Stimulated activated CD8-positive, alpha-beta memory T cell treated with anti-CD3 and anti-CD28 coated beads, Interleukin-15, amount 100 ng/mL, for 4 hours (primary cell): Measurements from ENCODE around the gene ZCCHC9.
A peak's percentile ranks its signal among the peaks of the same experiment; 100 is the strongest.
"Not testable (repeated sequence)": the region's sequence is repeated elsewhere in the genome, so short reads cannot be mapped to it uniquely, and the experiment has no call there.

Experiments used
- DNase-seq, 2 donors: peaks; one replicate each; pipeline ENCODE4 v3.0.0-alpha.2; 2020; ENCODE audit warnings: low read depth in 2 of 2

The ZCCHC9 gene

DNA sequence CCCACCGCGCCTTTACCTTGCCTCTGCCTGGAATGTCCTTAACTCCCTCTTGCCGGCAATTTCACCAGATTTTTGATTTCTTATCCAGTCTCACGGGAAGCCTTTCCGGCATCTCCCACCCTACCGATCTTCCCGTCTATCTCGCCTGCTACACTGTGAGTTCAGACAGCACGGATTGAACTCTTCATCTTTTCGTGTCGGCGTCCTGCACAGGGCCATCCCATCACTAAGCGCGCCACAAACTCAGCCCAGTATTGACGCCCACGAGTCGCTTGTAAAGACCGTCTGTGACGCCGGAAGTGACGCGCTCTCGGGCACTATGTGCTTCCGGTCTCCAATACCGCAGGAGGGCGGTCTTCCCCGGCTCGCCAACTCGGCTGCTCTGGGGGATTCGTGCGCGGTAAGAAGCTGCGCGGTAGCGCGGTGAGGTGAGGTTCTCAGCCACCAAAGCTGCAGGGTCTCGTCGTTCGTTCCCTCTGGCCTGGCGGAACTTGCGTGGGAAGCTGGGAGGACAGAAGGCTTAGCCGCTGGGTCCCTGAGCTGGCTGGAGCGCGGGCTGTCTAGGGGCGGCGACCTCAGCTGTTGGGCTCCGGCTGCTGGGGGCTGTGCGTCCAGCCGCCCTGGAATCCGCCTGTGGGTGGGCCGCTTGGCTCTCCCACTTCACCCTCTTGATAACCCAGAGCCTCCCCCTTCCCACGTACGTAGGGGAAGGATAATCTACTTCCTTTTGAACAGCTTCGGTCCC, at the start of gene ZCCHC9:
Gene ZCCHC9 (plus strand): TSS at position 317 of the 745 bp plus-strand sequence. CDS start 3,171 bp downstream, outside the sequence.
- peak; percentile 82 to 86 for DNase-seq

- DNase-seq = no peak
Measured at GRCh38 chr5:81251922-81252321, 49.5 kb upstream of the ZCCHC9 start.

GRCh38 chr5:81252904-81253303, 48.5 kb upstream of the ZCCHC9 start:
- no peak for DNase-seq

- DNase-seq = no peak
Measured at GRCh38 chr5:81253875-81254274, 47.5 kb upstream of the ZCCHC9 start.

- no peak for DNase-seq
Measured at GRCh38 chr5:81254886-81255559, 46.4 kb upstream of the ZCCHC9 start.

- DNase-seq = no peak
Measured at GRCh38 chr5:81256766-81257165, 44.6 kb upstream of the ZCCHC9 start.

GRCh38 chr5:81262796-81263195, 38.6 kb upstream of the ZCCHC9 start:
- not testable (repeated sequence) for DNase-seq

GRCh38 chr5:81265101-81265500, 36.3 kb upstream of the ZCCHC9 start:
- DNase-seq = no peak

DNA sequence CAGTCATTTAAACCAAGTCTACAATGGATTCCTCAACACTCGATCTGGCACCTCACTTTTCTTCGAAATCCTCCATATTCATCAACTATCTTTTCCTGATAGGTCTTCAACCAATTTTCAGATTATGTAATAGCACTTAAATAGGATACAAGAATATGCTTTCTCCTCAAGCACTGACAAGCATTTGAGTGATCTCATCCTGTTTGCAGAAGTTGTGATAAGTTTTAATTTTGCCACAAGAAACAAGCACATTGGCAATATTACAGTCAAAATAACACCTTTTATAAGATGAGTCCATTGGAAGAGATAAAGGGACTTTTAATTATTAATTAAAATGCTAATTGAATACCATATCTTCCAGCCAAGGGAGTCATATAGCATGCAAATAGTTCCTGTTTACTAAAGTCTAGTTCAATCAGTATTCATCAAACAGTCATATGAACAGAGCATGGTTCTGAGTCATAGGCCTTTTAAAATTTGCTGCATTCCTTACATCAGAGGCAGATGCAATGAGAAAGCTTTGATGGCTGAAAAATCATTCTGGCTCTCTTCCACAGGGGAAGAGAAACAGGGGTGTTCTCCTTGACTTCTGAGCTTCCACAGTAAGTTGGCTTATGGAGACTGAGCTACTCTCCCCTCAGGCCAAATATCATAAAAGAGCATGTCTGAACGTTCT, 32.7 kb upstream of the ZCCHC9 start:
- no peak for DNase-seq

- no peak for DNase-seq
Measured at GRCh38 chr5:81269751-81270393, 31.5 kb upstream of the ZCCHC9 start.

DNA sequence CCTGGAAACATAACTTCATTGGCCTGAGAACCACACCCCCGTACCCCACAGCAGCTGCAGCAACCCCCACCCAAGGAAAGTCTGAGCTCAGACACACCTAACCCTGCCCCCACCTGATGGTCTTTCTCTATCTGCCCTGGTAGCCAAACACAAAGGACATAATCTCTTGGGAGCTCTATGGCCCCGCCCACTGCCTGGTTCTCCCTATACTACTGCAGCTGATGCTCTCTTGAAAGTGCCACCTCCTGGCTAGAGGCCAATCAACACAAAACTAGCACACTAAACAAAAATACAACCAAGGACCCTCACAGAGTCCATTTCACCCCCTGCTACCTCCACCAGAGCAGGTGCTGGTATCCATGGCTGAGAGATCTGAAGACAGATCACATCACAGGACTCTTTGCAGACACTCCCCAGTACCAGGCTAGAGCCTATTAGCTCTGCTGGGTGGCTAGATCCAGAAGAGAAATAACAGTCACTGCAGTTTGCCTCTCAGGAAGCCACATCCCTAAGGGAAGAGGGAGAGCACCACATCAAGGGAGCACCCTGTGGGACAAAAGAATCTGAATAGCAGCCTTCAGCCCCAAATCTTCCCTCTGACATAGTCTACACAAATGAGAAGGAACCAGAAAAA, 30.9 kb upstream of the ZCCHC9 start:
- DNase-seq = not testable (repeated sequence)

DNA sequence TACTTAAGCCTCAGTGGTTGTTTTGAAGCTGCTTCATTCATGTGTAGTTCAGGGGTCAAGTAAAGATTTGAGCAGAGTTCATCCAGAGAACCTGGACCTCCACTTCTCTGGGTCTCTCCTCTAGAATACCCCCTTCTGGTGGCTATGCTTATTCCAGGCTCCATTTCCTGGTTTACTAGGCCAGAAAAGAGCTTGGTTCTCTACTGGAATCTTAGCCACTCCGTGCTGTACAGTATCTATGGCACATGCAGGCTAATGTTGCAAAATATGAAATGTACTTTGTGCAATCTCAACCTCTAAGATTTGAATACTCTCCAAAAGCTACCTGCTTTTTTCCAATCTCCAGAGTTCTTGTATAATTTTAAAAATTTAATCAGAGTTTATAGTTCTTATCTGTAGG, 17.4 kb upstream of the ZCCHC9 start:
- DNase-seq = no peak

DNA sequence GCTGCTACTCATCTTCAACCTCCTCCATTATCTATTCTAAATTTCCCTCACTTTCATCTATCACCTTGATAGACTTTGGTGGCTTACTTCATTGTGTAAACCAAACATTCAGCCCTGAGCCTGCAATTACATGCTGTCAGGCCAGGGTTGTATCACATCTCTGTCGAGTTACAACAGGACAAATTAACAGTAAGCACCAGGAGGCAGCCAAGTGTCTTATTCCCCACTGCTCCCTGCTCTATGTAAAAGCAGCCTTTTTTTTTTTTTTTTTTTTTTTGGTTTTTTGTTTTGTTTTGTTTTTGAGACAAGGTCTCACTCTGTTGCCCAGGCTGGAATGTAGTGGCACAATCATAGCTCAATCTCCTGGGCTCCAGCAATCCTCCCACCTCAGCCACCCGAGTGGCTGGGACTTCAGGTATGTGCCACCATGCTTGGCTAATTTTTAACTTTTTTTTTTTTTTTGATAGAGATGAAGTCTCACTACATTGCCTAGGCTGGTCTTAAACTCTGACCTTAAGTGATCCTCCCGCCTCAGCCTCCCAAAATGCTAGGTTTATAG, 15.2 kb upstream of the ZCCHC9 start:
- DNase-seq = no peak

DNA sequence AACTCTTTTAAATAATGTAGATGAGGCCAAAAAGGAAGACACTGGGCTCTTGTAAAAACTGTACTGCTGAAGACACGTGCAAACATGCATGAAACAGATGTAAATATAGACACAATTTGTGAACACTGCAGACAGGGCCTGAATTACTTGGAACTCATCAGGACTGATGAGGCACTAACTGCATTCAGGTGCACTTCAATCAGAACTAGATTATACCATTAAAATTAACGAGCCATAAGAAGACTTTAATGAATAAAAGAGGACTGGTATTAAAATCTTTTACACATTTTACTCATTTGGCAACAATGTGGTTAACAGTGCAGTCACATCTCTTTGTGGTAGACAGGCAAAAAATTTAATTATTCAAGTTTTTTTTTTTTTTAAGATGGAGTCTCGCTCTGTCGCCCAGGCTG, 13.4 kb upstream of the ZCCHC9 start:
- DNase-seq = no peak

GRCh38 chr5:81290146-81290545, 11.2 kb upstream of the ZCCHC9 start:
- no peak for DNase-seq

GRCh38 chr5:81292130-81292529, 9.3 kb upstream of the ZCCHC9 start:
- DNase-seq = no peak

DNA sequence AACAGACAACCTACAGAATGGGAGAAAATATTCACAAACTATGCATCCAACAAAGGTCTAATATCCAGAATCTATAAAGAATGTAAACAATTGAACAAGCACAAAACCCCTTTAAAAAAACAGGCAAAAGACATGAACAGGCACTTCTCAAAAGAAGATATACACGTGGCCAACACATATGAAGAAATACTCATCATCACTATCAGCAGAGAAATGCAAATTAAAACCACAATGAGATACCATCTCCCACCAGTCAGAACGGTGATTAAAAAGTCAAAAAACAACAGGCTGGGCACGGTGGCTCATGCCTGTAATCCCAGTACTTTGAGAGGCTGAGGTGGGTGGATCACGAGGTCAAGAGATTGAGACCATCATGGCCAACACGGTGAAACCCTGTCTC, 7.4 kb upstream of the ZCCHC9 start:
- DNase-seq = not testable (repeated sequence)

GRCh38 chr5:81297531-81297930, 3.9 kb upstream of the ZCCHC9 start:
- DNase-seq = no peak

GRCh38 chr5:81300921-81301270, 491 bp upstream of the ZCCHC9 start:
- DNase-seq = no peak

- no peak for DNase-seq
Measured at GRCh38 chr5:81302596-81302995, 1.2 kb downstream of the ZCCHC9 start.

DNA sequence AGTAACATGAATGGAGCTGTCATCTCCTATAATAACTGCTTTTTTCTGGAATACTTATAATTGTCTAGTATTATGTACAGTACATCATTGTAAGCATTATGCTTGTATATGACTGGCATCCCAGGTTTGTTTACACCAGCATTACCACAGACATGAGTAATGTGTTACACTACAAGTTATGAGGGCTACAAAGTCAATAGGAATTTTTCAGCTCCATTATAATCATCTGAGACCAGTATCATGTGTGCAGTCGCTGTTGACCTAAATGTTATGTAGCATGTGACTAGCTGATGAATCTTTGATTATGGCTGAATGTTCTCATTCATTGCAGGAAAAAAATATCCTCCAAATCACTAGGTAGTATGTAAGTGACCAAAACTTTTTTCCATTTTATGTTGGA, 2.2 kb downstream of the ZCCHC9 start:
- no peak for DNase-seq

- DNase-seq = no peak
Measured at GRCh38 chr5:81305785-81306184, 4.4 kb downstream of the ZCCHC9 start.
